ENCODE measurements around the gene LRRC27.
"Not testable (repeated sequence)": the region's sequence is repeated elsewhere in the genome, so short reads cannot be mapped to it uniquely, and the experiment has no call there.

The LRRC27 gene

GRCh38 chr10:132313305-132313704 lies 18.7 kb upstream of the LRRC27 start (continued):
- TF ChIP-seq ZFP3 (CRISPR knock-in tag; IDR thresholded peaks at IDR 0.05) (no peak), ZNF8 (CRISPR knock-in tag; IDR thresholded peaks at IDR 0.05) (no peak), ZNF565 (CRISPR knock-in tag; conservative IDR thresholded peaks at IDR 0.05; ENCODE audit: low read depth) (no peak), CREB5 (CRISPR knock-in tag; IDR thresholded peaks at IDR 0.05; ENCODE audit: low read depth) (no peak), CSDC2 (CRISPR knock-in tag; IDR thresholded peaks at IDR 0.05) (no peak)
- TF ChIP-seq, protein P1, sequence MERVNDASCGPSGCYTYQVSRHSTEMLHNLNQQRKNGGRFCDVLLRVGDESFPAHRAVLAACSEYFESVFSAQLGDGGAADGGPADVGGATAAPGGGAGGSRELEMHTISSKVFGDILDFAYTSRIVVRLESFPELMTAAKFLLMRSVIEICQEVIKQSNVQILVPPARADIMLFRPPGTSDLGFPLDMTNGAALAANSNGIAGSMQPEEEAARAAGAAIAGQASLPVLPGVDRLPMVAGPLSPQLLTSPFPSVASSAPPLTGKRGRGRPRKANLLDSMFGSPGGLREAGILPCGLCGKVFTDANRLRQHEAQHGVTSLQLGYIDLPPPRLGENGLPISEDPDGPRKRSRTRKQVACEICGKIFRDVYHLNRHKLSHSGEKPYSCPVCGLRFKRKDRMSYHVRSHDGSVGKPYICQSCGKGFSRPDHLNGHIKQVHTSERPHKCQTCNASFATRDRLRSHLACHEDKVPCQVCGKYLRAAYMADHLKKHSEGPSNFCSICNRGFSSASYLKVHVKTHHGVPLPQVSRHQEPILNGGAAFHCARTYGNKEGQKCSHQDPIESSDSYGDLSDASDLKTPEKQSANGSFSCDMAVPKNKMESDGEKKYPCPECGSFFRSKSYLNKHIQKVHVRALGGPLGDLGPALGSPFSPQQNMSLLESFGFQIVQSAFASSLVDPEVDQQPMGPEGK (CRISPR knock-in tag; IDR thresholded peaks at IDR 0.05; ENCODE audit: borderline replicate concordance): no peak

DNA sequence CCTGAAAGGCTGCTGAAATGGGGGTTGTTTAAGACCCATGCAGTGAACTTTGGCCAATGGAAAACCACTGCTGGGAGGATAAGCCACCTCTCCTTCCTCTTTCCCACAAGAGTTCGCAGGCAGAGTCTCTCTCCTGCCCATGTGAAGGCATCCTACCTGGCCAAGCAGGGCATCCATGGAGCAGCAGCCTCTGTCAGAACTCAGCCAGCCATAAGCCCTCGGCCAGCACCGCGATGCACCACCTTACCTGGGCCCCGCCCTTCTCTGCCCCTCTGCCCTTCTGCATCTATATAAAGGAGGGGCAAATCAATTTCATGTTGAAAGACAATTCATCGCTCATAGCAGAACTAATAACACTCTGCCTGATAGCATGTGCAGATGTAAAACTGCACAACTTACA lies 18.1 kb upstream of the LRRC27 start:
- TF ChIP-seq ZNF565 (CRISPR knock-in tag; conservative IDR thresholded peaks at IDR 0.05; ENCODE audit: low read depth) (no peak), OSR1 (CRISPR knock-in tag; IDR thresholded peaks at IDR 0.05) (no peak)
- no peak for ATAC-seq

DNA sequence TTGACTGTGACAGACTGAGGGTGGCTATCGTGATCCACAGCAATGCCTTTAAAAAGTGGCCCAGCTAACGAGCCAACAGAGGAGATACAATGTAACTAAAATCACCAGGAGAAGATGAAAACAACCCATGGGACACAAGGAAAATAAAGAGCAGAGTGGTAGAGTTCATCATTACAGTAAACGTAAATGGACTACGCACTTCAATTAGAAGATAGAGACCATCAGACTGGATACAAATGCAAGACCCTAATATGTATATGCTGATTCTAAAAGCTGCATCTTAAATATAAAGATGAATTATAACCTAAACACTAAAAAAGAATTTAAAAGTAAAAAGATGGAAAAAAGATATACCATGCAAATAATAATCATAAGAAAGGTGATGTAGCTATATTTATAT lies 17.7 kb upstream of the LRRC27 start:
- no peak for TF ChIP-seq ZNF565 (CRISPR knock-in tag; conservative IDR thresholded peaks at IDR 0.05; ENCODE audit: low read depth)
- TF ChIP-seq RARB (CRISPR knock-in tag; IDR thresholded peaks at IDR 0.05): no peak
- TF ChIP-seq, protein P2, sequence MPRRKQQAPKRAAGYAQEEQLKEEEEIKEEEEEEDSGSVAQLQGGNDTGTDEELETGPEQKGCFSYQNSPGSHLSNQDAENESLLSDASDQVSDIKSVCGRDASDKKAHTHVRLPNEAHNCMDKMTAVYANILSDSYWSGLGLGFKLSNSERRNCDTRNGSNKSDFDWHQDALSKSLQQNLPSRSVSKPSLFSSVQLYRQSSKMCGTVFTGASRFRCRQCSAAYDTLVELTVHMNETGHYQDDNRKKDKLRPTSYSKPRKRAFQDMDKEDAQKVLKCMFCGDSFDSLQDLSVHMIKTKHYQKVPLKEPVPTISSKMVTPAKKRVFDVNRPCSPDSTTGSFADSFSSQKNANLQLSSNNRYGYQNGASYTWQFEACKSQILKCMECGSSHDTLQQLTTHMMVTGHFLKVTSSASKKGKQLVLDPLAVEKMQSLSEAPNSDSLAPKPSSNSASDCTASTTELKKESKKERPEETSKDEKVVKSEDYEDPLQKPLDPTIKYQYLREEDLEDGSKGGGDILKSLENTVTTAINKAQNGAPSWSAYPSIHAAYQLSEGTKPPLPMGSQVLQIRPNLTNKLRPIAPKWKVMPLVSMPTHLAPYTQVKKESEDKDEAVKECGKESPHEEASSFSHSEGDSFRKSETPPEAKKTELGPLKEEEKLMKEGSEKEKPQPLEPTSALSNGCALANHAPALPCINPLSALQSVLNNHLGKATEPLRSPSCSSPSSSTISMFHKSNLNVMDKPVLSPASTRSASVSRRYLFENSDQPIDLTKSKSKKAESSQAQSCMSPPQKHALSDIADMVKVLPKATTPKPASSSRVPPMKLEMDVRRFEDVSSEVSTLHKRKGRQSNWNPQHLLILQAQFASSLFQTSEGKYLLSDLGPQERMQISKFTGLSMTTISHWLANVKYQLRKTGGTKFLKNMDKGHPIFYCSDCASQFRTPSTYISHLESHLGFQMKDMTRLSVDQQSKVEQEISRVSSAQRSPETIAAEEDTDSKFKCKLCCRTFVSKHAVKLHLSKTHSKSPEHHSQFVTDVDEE (CRISPR knock-in tag; IDR thresholded peaks at IDR 0.05): no peak
- TF ChIP-seq ARNTL (CRISPR knock-in tag; IDR thresholded peaks at IDR 0.05; ENCODE audit: borderline replicate concordance, low read depth): no peak
- no peak for TF ChIP-seq SNAI2 (CRISPR knock-in tag; IDR thresholded peaks at IDR 0.05)
- no peak for TF ChIP-seq ESRRG (CRISPR knock-in tag; IDR thresholded peaks at IDR 0.05)
- no peak for TF ChIP-seq TCF4 (CRISPR knock-in tag; IDR thresholded peaks at IDR 0.05; ENCODE audit: borderline replicate concordance)
- no peak for TF ChIP-seq BACH2 (CRISPR knock-in tag; IDR thresholded peaks at IDR 0.05; ENCODE audit: borderline replicate concordance)
- TF ChIP-seq CSRNP3 (CRISPR knock-in tag; IDR thresholded peaks at IDR 0.05): no peak
- TF ChIP-seq POU6F1 (CRISPR knock-in tag; IDR thresholded peaks at IDR 0.05; ENCODE audit: borderline replicate concordance, low read depth): no peak
- no peak for TF ChIP-seq ZNF70 (CRISPR knock-in tag; IDR thresholded peaks at IDR 0.05)
- TF ChIP-seq, protein P1 (CRISPR knock-in tag; IDR thresholded peaks at IDR 0.05; ENCODE audit: borderline replicate concordance): no peak
- no peak for TF ChIP-seq ZFP30 (CRISPR knock-in tag; IDR thresholded peaks at IDR 0.05)

DNA sequence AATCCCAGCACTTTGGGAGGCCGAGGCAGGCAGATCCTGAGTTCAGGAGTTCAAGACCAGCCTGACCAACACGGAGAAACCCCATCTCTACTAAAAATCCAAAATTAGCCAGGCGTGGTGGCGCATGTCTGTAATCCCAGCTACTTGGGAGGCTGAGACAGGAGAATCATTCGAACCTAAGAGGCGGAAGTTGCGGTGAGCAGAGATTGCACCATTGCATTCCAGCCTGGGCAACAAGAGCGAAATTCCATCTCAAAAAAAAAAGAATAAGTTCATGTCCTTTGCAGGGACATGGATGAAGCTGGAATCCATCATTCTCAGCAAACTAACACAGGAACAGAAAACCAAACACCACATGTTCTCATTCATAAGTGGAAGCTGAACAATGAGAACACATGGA lies 17.1 kb upstream of the LRRC27 start:
- ATAC-seq: not testable (repeated sequence)

More for the DNA sequence above, 17.7 kb upstream of the LRRC27 start:
- no peak for ATAC-seq
